Ishikawa (cell line): ENCODE data around the gene ACY1.
A peak's percentile ranks its signal among the peaks of the same experiment; 100 is the strongest.

ENCODE experiments used
- CEBPB ChIP-seq: IDR thresholded peaks from 2 replicates; pipeline ENCODE4 v1.6.1; 2012
- CREB1 ChIP-seq: IDR thresholded peaks from 2 replicates; pipeline ENCODE4 v1.6.1; 2012; ENCODE audit warnings: low read depth
- EGR1 ChIP-seq: IDR thresholded peaks from 2 replicates; pipeline ENCODE4 v1.6.1; 2012
- EP300 ChIP-seq: IDR thresholded peaks from 2 replicates; pipeline ENCODE4 v1.6.1; 2012; ENCODE audit warnings: borderline replicate concordance
- FOXM1 ChIP-seq: IDR thresholded peaks from 2 replicates; pipeline ENCODE4 v1.6.1; 2012; ENCODE audit warnings: low read depth, borderline replicate concordance
- NFIC ChIP-seq: IDR thresholded peaks from 2 replicates; pipeline ENCODE4 v1.6.1; 2012
- RAD21 ChIP-seq: IDR thresholded peaks from 2 replicates; pipeline ENCODE4 v1.6.1; 2012; ENCODE audit warnings: low read depth
- TAF1 ChIP-seq: IDR thresholded peaks from 2 replicates; pipeline ENCODE4 v1.6.1; 2012; ENCODE audit warnings: low read depth, mild to moderate bottlenecking
- TCF12 ChIP-seq: IDR thresholded peaks from 2 replicates; pipeline ENCODE4 v1.6.1; 2012; ENCODE audit warnings: low read depth
- TEAD4 ChIP-seq: IDR thresholded peaks from 2 replicates; pipeline ENCODE4 v1.6.1; 2012
- YY1 ChIP-seq: IDR thresholded peaks from 2 replicates; pipeline ENCODE4 v1.6.1; 2012; ENCODE audit warnings: low read depth
- ZBTB7A ChIP-seq: IDR thresholded peaks from 2 replicates; pipeline ENCODE4 v1.6.1; 2012; ENCODE audit warnings: low read depth
- TF ChIP-seq, protein P1 (sequence below): IDR thresholded peaks from 2 replicates; pipeline ENCODE4 v1.6.1; 2012; ENCODE audit warnings: low read depth, mild to moderate bottlenecking
- TF ChIP-seq, protein P2 (sequence below): IDR thresholded peaks from 2 replicates; pipeline ENCODE4 v1.6.1; 2012
- TF ChIP-seq, protein P3 (sequence below): IDR thresholded peaks from 2 replicates; pipeline ENCODE4 v1.6.1; 2012

The ACY1 gene

DNA sequence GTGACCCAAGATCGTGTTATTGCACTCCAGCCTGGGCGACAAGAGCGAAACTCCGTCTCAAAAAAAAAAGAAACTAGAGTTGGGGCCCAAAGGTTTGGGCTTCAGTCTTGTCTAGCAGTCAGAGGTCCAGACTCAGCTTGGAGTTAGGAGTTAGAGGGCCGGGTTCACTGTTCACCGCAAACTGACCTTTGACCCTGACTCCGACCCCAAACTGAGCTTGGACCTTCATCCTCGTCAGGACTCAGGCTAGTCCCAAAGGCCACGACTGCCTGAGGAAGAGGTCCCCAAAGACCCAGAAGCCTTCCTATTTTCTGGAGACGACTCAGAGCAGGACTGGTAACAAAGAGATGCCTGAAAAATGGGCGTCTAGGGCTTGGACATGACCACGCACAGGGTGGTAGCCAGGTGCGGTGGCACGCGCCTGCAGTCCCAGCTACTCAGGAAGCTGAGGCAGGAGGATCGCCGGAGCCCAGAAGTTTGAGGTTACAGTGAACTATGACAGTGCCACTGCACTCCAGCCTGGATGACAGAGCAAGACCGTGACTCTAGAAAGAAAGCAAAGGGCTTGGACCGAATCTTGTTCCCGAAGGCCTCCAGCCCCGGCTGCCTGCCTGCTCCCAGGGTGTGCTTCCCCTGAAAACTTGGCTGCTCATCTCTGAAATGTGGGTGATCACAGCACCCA is 35.1 kb downstream of the ACY1 start:
- TF ChIP-seq RAD21 (no peak), TCF12 (no peak)

DNA sequence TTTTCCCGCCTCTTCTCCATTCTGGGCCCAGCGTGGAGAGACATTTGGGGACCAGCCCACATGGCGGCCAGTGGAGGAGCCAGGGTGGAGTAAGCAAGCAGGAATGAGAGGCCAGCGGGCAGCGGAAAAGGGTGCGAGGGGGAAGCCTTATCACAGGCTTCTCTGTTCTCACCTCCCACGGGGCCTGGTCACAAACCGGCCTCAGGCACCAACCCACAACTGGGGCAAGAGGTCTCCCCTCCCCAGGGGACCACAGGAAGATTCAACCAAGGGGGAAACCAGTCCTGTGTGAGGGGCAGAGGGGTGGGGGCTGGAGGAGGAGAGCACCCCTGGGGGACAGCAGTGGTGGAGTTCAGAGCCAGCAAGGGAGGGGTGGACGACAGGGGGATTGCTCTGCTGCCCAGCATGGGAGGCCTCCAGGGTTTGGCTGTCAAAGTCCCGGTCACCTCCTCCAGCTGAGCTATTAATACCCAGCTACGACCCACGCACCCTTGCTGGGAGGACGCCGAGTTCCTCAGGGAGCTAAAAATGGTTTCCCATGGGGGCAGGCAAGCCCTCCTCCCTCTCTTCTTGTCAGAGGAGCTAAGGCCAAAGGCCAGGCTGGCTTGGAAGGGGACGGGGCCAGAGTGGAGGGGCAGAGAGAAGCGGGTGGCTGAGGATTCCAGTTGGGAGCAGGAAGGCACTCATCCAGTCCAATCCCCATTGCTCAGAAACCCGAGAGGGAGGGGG is 36.2 kb downstream of the ACY1 start:
- TF ChIP-seq RAD21 (no peak), TCF12 (no peak), EP300 (no peak), YY1 (no peak), NFIC (no peak), TAF1 (no peak), CREB1 (no peak), FOXM1 (no peak), TEAD4 (no peak), CEBPB (no peak), EGR1 (no peak), ZBTB7A (no peak)
- TF ChIP-seq, protein P1, sequence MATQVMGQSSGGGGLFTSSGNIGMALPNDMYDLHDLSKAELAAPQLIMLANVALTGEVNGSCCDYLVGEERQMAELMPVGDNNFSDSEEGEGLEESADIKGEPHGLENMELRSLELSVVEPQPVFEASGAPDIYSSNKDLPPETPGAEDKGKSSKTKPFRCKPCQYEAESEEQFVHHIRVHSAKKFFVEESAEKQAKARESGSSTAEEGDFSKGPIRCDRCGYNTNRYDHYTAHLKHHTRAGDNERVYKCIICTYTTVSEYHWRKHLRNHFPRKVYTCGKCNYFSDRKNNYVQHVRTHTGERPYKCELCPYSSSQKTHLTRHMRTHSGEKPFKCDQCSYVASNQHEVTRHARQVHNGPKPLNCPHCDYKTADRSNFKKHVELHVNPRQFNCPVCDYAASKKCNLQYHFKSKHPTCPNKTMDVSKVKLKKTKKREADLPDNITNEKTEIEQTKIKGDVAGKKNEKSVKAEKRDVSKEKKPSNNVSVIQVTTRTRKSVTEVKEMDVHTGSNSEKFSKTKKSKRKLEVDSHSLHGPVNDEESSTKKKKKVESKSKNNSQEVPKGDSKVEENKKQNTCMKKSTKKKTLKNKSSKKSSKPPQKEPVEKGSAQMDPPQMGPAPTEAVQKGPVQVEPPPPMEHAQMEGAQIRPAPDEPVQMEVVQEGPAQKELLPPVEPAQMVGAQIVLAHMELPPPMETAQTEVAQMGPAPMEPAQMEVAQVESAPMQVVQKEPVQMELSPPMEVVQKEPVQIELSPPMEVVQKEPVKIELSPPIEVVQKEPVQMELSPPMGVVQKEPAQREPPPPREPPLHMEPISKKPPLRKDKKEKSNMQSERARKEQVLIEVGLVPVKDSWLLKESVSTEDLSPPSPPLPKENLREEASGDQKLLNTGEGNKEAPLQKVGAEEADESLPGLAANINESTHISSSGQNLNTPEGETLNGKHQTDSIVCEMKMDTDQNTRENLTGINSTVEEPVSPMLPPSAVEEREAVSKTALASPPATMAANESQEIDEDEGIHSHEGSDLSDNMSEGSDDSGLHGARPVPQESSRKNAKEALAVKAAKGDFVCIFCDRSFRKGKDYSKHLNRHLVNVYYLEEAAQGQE = no peak
- TF ChIP-seq, protein P2, sequence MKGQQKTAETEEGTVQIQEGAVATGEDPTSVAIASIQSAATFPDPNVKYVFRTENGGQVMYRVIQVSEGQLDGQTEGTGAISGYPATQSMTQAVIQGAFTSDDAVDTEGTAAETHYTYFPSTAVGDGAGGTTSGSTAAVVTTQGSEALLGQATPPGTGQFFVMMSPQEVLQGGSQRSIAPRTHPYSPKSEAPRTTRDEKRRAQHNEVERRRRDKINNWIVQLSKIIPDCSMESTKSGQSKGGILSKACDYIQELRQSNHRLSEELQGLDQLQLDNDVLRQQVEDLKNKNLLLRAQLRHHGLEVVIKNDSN = no peak
- TF ChIP-seq, protein P3, sequence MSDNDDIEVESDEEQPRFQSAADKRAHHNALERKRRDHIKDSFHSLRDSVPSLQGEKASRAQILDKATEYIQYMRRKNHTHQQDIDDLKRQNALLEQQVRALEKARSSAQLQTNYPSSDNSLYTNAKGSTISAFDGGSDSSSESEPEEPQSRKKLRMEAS = no peak

DNA sequence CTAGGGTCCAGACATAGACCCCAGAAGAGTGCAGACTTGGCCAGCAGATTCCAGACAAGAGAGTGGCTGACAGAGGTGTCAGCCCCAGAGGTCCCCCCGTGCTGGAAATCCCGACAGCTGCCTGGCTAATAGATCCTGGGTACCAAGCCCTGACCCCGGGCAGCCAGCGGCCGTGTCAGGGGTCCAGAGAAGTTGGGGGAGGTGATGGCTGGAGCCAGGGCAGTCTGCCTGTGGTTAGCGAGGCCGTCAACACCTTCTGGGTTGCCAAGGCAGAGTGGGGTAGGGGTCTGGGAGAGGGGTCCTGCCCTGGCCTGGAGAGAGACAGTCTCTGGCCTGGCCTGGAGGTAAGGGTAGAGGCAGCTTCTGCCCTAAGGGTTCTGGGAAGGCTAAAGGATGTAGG is 37.5 kb downstream of the ACY1 start:
- no peak for TF ChIP-seq TAF1

DNA sequence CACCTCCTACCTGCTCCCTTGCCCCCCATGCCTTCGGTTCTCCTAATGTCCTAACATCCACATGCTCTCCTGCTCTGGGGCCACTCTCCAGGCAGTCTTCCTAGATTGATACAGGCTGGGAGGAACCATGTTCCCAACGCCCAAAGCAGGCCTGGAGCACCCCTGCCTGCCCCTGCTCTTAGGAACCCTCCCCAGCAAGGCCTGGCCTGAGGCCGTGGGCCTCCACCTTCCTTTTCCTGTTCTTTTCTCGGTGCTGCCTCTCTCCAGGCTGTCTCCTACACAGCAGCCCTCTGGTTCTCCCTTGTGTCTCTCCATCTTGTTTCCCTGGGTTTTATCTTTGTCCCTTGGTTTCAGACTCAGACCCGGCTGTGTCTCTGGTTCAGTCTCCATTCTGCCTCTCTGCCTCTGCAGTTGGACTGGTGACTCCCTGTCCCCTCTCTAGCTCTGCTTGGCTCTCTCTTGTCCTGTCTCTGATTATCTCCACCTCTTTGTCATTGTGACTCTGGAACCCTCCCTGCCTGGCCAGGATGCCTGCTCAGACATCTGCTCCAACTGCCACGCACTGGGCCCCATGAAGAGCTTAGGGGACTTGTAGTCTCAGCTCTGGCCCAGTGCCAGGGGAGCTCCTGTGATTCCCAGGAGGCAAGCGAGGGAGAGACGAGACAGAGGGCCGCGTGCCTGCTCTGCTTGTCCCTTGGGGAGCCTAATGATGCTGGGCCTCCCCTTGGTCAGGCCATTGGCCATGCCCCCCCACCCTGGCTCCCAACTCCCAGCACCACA is 38.3 kb downstream of the ACY1 start:
- TF ChIP-seq TCF12 = no peak
- no peak for TF ChIP-seq TEAD4
- no peak for TF ChIP-seq RAD21
- TF ChIP-seq EGR1 = no peak
- no peak for TF ChIP-seq CREB1
- no peak for TF ChIP-seq TAF1
- TF ChIP-seq, protein P1 = no peak
- TF ChIP-seq, protein P2 = no peak
- TF ChIP-seq, protein P3 = no peak
- TF ChIP-seq FOXM1 = no peak

DNA sequence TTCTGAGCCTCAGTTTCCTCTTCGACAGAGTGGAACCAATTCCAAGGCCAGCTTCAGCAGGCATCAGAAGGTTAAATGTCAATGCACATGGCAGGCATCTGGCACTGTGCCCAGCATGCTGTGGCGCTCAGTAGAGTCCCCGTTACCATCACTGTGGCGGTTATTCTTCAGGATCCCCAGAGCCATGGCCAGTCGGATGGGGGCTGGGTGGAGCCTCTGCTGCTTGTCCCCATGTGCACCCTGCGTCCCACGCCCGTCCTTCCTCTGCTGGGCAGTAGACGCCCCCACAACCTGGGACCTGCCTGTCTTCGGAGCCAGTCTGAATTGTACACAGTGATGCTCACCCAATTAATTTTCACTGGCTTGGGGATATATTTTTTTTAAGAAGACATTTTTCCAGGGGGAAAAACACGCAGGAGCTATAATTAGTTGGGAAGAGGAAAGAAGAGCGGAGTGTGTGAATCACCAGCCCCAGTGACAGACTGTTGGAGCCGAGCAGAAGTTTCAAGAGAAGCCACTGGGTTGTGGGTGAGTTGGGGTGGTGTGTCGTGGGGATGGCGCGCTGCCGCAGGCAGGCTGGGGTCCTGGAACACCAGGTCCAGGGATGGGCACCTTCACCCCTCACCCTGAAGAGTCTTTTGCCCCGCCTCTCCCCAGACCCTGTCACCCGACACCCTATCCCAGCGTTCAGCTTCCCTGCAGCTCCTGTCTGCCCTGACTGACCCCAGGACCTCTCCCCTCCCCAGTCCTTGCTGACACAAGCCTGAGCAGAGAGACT is 39.2 kb downstream of the ACY1 start:
- TF ChIP-seq, protein P1 = no peak
- 0 out of 2 replicates have a peak, but pooled peaks have one; percentile 37 for TF ChIP-seq NFIC
